Neural cell (in vitro differentiated cells): ENCODE data around the gene SYF2.

ENCODE experiments used
- POLR2AphosphoS5 ChIP-seq: IDR thresholded peaks from 2 replicates; pipeline ENCODE4 v1.6.1; 2012
- TF ChIP-seq, protein P1 (sequence below): fragments of 450-650 bp; IDR thresholded peaks from 2 replicates; pipeline ENCODE4 v1.5.1; 2014; ENCODE audit warnings: antibody characterized with exemption, mild to moderate bottlenecking, moderate library complexity; ENCODE audit not compliant: poor library complexity, severe bottlenecking
- TF ChIP-seq, protein P2 (sequence below): IDR thresholded peaks from 2 replicates; pipeline ENCODE4 v1.6.1; 2012; ENCODE audit warnings: borderline replicate concordance

DNA sequence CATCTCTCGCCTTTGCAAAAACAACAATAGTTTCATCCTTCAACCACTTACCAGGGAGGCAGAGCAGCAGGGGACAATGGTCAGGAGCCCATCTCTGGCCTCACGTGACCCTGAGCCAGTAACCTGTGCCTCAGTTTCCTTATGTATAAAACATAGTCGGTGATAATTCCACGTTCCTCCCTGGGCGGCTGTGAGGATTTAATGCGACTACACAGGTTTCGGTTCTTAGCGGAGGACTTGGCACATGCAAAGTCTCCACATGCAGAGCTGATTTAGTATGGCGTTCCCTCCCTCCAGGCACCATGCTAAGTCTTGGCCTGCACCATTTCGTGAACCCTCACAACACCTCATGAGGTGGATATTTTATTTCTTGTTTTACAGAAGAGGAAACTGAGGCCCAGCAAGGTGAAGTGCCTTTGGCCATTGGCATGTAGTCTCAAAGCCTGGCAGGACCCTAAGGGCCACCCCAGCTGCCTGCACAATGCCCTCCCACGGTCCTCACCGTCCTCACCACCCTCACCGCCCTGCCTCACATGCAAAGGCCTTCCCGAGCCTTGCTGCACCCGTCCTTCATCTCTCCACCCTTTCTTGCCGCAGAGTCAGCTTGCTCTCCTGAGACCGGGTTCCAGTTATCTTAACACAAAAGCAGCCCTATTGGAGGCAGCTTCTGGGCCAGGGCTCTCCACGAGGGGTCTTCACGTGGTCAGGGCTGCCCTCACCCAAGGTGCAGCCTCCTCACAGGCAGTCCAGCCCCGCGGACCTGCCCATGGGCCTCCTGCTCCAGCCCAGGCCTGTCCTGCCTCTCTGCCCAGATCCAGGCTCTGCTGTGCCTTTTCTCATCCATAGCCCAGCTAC, 48.9 kb downstream of the SYF2 start:
- TF ChIP-seq, protein P1, sequence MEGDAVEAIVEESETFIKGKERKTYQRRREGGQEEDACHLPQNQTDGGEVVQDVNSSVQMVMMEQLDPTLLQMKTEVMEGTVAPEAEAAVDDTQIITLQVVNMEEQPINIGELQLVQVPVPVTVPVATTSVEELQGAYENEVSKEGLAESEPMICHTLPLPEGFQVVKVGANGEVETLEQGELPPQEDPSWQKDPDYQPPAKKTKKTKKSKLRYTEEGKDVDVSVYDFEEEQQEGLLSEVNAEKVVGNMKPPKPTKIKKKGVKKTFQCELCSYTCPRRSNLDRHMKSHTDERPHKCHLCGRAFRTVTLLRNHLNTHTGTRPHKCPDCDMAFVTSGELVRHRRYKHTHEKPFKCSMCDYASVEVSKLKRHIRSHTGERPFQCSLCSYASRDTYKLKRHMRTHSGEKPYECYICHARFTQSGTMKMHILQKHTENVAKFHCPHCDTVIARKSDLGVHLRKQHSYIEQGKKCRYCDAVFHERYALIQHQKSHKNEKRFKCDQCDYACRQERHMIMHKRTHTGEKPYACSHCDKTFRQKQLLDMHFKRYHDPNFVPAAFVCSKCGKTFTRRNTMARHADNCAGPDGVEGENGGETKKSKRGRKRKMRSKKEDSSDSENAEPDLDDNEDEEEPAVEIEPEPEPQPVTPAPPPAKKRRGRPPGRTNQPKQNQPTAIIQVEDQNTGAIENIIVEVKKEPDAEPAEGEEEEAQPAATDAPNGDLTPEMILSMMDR: no peak
- no peak for TF ChIP-seq POLR2AphosphoS5
- TF ChIP-seq, protein P2, sequence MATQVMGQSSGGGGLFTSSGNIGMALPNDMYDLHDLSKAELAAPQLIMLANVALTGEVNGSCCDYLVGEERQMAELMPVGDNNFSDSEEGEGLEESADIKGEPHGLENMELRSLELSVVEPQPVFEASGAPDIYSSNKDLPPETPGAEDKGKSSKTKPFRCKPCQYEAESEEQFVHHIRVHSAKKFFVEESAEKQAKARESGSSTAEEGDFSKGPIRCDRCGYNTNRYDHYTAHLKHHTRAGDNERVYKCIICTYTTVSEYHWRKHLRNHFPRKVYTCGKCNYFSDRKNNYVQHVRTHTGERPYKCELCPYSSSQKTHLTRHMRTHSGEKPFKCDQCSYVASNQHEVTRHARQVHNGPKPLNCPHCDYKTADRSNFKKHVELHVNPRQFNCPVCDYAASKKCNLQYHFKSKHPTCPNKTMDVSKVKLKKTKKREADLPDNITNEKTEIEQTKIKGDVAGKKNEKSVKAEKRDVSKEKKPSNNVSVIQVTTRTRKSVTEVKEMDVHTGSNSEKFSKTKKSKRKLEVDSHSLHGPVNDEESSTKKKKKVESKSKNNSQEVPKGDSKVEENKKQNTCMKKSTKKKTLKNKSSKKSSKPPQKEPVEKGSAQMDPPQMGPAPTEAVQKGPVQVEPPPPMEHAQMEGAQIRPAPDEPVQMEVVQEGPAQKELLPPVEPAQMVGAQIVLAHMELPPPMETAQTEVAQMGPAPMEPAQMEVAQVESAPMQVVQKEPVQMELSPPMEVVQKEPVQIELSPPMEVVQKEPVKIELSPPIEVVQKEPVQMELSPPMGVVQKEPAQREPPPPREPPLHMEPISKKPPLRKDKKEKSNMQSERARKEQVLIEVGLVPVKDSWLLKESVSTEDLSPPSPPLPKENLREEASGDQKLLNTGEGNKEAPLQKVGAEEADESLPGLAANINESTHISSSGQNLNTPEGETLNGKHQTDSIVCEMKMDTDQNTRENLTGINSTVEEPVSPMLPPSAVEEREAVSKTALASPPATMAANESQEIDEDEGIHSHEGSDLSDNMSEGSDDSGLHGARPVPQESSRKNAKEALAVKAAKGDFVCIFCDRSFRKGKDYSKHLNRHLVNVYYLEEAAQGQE: no peak
